Measurements from ENCODE around the gene ICOSLG.
"Not testable (repeated sequence)": the region's sequence is repeated elsewhere in the genome, so short reads cannot be mapped to it uniquely, and the experiment has no call there.

Gene ICOSLG

DNA sequence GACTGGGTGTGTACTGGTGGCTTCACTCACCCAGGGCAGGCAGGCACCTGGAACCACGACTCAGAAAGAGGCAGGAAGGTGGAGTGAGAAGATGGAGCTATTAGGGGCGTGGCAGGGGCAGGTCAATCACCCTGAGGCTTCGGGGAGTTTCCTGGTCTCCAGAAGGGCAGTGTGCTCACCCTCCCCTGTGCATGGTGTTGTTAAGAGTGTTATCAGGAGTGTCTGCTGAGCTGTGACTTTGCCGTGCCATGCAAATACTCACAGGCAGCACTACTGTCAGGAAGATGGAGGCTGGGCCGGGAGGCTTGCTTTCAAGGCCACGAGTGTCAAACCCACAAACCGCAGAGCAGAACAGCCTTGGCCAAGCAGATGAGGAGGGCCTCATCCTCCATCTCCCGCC lies 22.3 kb downstream of the ICOSLG start:
- DNase-seq, result not testable (repeated sequence)

- not testable (repeated sequence) for DNase-seq
Measured at GRCh38 chr21:44211978-44212377, 28.8 kb downstream of the ICOSLG start.

DNA sequence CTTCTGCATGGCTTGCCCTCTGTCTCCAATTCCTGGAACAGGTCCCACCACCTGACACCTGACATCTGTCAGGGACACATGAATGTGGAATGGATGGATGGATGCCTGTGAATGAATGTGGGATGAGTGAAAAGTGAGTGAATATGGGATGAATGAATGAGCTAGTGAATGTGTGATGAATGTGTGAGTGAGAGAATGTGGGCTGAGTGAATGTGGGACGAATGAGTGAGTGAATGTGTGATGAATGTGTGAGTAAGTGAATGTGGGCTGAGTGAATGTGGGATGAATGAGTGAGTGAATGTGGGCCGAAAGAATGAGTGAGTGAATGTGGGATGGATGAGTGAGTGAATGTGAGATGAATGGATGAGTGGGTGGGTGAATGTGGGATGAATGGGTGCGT lies 29.2 kb downstream of the ICOSLG start:
- DNase-seq, result not testable (repeated sequence)

DNA sequence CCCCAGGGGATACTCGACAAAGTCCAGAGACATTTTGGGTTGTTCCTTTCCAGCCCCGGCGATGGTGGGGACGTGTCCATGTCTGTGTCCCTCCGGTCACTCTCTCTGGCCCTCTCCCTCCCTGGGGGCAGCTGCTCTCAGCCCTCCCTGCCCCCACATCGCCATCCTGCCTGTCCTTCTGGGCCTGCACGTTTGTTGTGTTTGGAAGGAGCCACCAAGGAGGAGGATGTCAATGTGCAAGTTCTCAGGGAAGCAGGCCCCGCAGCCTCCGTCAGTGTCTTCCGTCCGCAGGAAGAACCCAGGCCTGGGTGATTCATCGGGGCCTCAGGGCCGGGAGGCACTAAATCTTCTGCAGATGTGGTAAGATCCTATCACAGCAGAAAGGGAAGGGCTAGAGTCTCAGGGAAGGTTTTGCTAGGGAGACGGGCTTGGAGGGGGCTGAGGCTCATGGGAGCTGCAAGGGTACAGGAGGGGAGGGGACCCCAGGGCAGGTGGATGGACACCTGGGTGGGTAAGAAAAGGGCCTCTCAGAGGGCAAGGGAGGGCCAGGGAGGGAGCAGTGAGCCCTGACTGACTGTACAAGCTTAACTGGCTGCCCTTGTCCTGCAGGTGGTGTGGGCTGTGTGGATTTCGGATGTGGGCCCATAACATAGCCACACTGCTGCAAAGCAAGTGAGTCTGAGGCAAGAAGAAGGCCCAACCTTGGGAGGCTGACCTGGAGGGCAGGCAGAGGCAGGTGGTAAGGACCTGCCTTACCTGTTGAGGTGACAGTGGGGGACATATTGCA lies 32.7 kb downstream of the ICOSLG start:
- not testable (repeated sequence) for DNase-seq

- DNase-seq, result not testable (repeated sequence)
Measured at GRCh38 chr21:44206698-44207676, 33.8 kb downstream of the ICOSLG start.

DNA sequence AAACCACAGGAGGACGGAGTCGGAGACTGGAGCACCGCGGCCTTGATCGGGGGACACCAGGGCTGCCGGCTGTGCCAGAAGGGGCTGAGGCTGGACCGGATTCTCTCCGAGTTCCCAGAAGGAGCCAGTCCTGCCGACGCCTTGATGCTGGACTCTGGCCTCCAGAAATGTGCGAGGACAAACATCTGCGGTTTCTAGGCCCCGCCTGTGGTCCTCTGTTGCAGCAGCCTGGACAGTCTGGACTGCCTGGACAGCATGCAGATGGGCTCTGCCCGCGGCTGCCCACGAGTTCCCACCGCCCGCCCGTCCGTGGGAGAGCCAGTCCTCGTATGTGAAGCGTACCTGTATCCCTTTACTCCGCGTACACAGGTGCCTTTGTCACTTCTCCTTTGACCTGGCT lies 34.6 kb downstream of the ICOSLG start:
- DNase-seq, result not testable (repeated sequence)

DNA sequence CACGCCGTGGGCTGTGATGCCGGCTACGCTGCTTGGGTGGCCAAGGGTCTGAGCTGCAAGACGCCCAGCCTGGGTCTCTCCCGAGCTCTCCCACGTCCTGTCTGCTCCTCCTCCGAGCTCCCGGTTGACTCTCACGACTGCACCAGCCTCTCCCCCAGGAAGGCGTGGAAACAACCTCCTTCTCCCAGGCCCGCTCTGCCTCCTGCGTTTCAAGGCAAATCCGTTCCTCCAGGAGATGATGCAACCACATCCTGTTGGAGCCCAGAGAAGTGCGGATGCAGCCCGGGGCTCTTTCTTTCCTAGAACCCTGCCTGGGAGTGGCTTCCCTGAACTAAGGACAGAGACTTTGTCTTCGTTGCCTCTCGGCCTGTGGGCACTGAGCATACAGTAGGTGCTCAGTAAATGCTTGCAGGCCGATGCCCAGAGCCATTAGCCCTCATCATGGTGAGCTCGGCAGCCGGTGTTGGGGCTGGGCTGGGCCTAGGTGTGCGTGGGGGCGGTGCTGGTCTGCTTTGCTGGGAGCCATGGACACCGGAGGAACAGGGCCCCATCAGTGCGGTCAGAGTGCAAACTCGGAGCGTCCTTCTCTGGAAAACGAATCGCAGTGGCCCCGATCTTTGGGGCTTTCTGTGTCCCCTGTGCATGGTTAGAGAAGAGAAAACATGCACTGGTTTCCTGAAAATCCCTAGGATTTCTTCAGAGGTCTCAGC lies 38.0 kb downstream of the ICOSLG start:
- not testable (repeated sequence) for DNase-seq

DNA sequence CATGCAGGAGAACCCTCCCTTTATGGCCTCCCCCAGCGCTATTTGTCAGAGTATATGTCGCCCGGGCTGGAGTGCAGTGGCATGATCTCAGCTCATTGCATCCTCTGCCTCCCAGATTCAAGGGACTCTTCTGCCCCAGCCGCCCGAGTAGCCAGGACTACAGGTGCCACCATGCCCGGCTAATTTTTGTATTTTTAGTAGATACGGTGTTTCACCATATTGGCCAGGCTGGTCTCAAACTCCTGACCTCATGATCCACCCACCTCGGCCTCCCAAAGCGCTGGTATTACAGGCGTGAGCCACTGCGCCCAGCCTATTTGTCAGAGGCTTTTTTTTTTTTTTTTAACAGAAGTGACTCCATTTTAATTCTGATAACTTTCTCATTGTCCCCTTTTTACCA lies 40.7 kb downstream of the ICOSLG start:
- not testable (repeated sequence) for DNase-seq

GRCh38 chr21:44199448-44199847 lies 41.3 kb downstream of the ICOSLG start:
- DNase-seq, result no peak

DNA sequence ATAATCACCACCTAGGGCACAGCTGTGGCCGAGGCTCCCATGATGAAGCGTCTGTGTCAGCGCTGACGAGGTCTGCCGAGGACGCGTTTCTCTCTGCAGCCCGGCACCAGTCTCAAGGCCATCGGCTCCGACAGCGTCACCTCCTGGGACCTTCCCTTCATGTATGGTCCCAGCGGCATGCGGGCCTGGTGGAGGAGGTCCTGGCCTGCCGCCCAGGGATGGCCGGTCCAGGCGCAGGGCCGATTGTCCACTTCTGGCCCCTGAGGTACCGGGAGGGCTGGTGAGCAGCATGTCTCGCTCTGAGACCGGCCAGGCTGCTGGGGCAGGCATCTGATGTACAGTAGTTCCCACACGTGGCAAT lies 43.6 kb downstream of the ICOSLG start:
- not testable (repeated sequence) for DNase-seq

DNA sequence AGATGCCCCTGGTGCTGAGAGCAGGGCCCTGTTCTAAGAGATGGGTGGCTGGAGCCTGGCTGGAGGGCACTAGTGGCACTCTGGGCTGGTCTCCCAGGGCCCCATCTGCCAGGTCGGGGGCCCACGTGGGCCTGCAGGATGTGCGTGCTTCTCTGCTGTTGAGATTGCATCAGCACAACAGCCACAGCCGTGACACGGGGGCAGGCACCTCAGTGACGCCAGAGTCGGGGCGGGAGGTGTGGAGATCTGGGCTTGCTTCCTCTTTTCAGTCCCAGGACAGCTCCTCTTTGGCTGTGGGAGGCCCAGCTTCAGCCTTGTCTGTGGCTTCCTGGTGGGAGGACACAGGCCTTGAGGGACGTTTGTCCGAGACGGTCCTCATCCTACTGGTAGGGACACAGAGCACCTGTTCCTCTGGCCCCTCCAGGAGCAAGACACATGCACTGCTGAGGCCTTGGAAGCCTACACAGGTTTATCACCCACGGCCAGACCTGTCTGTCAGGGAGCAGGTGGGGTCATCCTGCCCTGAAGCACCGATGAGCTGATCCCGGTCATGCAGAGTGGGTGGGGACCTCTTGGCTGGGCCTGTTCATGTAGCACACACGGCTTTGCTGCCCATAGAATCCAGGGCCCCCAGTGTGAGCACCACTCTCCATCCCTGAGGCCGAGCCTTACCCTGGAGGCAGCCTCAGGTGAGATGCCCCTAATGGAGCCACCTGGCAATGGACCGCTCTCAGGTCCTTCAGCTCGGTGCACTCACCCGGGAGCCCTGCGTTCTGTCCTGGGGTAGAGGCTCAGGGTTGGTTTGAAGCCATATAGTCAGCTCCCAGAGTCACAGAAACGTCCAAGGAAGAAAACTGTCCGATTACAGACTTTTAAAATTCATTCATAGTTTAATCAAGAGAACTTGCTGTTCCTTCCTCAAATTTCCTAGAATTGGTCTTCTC lies 44.3 kb downstream of the ICOSLG start:
- DNase-seq, result peak in 4 of 6 experiments; percentile 24 to 68 (median 58)

- not testable (repeated sequence) for DNase-seq
Measured at GRCh38 chr21:44194888-44195287, 45.9 kb downstream of the ICOSLG start.

GRCh38 chr21:44194451-44194850 lies 46.3 kb downstream of the ICOSLG start:
- DNase-seq, result not testable (repeated sequence)

- not testable (repeated sequence) for DNase-seq
Measured at GRCh38 chr21:44193108-44193507, 47.6 kb downstream of the ICOSLG start.

DNA sequence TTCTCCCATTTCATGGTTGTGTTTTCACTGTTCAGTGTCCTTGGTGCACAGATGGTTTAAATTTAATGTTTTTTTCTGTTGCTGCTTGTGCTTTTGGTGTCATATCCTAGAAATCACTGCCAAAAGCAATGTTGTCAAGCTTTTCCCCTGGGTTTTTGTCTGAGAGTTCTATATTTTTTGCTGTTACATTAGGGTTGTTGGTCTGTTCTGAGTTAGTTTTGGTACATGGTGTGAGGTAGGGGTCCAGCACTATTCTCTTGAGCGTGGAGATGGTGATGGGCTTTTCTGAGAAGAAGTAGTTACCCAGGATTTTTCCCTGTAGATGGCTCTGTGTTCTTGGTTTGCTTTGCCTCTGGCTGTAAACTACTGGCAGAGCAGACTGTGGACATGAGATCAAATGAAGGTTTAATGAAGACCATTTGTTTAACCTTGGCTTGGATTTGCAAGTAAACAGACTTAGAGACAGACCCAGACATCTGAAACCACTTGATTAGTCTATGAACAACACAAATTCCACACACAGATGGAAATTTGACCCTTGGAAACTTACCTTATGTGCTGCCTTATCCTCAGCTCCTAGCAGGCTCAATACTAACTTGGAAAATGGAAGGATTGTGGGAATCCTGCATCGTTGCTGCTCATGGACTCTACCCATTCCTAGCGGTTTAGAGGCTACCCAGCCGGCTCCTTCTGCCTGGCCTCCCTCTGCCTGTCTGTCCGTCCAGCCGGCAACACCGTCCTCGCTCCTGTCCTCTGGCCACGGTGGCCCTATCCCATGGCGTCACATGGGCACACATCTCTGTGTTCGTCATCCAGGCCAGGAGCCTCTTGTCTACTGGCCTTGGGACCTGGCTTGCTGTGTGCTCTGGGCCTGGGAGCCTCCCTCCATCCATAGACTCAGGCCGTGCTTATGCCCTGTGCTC lies 50.1 kb downstream of the ICOSLG start:
- not testable (repeated sequence) for DNase-seq

- DNase-seq, result not testable (repeated sequence)
Measured at GRCh38 chr21:44184862-44185261, 55.9 kb downstream of the ICOSLG start.

DNA sequence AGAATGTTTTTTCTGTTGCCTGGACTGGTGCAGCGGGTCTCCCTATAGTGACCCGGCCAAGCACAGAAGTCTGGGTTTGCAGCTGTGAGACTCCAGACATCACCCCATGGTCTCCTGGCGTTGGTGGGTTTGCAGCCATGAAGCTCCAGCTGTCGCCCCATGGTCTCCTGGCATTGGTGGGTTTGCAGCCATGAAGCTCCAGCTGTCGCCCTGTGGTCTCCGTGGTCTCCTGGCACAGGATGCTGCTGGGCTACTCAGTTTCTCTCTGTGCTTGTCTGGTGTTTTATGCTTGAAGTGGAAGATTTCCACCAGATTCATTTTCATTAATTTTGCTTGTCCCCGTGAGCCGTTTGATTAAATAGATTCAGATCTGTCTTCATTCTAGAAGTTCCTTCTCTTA lies 58.5 kb downstream of the ICOSLG start:
- not testable (repeated sequence) for DNase-seq

- not testable (repeated sequence) for DNase-seq
Measured at GRCh38 chr21:44181506-44181905, 59.2 kb downstream of the ICOSLG start.

- not testable (repeated sequence) for DNase-seq
Measured at GRCh38 chr21:44176127-44176526, 64.6 kb downstream of the ICOSLG start.

DNA sequence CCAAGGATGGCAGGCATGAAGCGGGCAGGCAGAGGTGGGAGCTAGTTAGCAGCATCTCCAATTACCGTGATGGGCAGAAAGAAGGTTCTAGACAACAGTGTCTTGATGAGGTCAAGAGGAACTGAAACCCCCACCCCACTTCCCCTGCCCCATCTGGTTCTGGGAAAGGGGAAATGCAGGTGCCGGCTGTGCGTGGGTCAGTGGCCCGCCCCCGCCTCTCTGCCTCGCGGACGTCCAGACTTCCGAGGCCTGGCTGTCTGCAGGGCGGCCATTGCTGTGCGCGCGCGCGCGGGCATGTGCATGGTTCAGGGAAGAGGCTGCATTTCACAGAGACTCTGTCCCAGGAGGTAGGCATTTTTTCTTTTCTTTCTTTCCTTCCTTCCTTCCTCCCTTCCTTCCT lies 65.6 kb downstream of the ICOSLG start:
- DNase-seq, result not testable (repeated sequence)

All from stimulated activated naive CD4-positive, alpha-beta T cell (primary cell).